Prostate gland (tissue), 2 donors: ENCODE measurements around the gene SKOR1.

Source experiments
- POLR2A ChIP-seq: fragments of 450-650 bp; IDR thresholded peaks from one replicate; pipeline ENCODE4 v1.6.1; 2016; ENCODE audit warnings: antibody characterized with exemption, mild to moderate bottlenecking
- TF ChIP-seq, protein P1 (sequence below), 4 experiments: fragments of 200-600 bp in 2 of 4; fragments of 450-650 bp in 2 of 4; sonication (generic) in 2 of 4; IDR thresholded peaks; 1 replicate in 3 of 4; 2 replicates in 1 of 4; pipeline ENCODE4 v1.5.1; 2016 to 2019; ENCODE audit warnings: antibody characterized with exemption in 4 of 4, mild to moderate bottlenecking in 2 of 4, moderate library complexity in 2 of 4

DNA sequence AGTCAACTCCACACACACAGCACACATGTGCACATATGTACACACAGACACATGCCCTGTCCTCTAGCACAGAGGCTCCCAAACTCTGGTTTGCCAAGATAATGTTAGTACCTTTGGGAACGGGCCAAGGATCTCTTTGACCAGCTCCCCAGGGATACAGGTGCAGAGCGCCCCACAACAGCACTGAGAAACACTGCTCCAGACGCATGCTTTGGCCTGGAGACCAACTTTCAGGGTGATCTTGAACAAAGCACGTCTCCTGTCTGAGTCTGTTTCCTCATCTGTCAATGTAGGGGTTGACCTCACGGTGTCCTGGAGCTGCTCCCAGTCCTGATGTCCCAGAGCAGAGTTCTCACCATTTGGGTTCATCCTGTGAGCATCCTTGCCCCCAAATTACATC is 15.9 kb upstream of the SKOR1 start:
- TF ChIP-seq, protein P1, sequence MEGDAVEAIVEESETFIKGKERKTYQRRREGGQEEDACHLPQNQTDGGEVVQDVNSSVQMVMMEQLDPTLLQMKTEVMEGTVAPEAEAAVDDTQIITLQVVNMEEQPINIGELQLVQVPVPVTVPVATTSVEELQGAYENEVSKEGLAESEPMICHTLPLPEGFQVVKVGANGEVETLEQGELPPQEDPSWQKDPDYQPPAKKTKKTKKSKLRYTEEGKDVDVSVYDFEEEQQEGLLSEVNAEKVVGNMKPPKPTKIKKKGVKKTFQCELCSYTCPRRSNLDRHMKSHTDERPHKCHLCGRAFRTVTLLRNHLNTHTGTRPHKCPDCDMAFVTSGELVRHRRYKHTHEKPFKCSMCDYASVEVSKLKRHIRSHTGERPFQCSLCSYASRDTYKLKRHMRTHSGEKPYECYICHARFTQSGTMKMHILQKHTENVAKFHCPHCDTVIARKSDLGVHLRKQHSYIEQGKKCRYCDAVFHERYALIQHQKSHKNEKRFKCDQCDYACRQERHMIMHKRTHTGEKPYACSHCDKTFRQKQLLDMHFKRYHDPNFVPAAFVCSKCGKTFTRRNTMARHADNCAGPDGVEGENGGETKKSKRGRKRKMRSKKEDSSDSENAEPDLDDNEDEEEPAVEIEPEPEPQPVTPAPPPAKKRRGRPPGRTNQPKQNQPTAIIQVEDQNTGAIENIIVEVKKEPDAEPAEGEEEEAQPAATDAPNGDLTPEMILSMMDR (IDR thresholded peaks at IDR 0.05), result no peak
- TF ChIP-seq POLR2A, result no peak
